Measurements from ENCODE around the gene OSBPL6.

OSBPL6 gene

DNA sequence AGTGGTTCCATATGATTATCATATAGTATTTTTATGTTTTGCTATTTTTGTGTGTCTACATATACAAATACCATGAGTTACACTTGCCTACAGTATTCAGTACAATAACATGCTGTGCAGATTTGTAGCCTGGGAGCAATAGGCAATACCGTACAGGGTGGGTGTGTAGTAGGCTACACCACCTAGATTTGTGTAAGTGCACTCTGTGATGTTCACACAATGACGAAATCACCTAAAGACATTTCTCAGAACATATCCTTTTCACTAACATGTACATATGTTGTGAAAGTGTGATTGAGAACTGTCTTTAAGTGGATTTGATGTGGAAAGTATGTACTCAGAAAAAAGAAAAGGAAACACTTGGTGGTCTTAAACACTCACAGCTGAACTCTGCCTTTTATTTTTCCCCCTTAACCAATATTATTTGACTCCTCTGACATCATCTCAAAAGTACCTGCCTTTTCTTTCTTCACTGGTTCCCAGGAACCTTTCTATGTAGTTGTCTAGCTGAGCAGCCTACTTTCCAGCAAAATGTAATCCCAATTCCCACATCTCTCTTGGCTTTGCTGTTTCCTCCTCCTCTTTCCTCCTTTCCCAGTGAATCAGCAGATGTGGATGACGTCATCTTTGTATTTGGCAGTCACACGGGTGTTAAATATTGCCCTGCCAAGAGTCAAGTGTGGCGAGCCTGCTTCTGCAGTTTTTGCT, 47.7 kb downstream of the OSBPL6 start:
- DNase-seq, result peak; percentile 86

DNA sequence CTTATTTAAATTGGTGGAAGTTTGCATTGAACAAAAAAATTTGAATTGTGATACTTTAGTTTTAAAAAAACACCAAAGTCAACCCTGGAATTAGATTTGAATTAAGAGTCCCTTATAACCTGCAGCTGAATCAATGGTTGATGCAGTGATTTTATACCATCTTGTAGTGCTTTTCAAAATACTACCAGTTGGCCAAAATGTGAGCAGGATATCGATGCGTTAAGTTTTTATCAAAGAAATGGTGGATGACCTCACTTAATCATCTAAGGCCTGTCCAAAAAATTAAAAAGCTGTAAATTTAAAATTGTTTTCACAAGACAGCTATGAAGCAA, 48.2 kb downstream of the OSBPL6 start:
- no peak for DNase-seq

GRCh38 chr2:178243961-178244360, 49.6 kb downstream of the OSBPL6 start:
- no peak for DNase-seq

GRCh38 chr2:178244777-178245176, 50.5 kb downstream of the OSBPL6 start:
- DNase-seq, result no peak

DNA sequence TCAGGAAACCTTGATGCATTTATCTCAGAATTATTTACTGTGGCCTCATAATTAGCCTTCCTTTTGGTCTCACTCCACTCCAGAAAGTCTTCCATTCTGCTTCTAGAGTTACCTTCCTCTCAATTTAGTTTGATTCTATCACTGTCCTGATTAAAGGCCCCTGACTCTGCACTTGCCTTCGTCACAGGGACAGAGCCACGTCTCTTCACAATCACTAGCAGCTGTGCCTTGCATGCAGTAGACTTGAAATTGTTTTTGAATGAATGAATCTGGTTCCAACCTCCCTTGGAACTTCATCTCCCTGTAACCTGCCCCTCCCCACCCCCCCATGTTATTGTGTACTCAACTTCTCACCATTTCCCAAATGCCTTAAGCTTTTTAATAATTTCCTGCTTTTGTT, 52.4 kb downstream of the OSBPL6 start:
- DNase-seq, result no peak

- no peak for DNase-seq
Observed at GRCh38 chr2:178247250-178247649, 52.9 kb downstream of the OSBPL6 start.

DNA sequence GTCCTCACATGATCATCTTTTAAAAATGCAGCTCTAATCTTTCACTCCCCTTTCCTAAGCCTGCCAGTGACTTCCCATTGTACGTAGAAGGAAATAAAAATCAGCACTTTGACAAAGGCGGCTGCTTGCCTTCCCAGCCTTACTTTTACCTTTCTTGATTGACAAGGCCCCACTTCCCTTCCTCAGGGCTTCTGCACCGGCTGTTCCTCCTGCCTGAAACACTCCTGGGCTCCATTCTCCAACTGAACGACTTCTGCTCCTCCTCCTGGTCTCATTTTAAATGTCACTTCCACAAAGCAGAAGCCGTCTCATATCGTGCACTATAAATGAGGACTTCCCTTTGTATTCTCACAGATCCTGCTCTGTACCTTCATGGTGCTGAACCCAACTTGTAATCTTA, 56.1 kb downstream of the OSBPL6 start:
- no peak for DNase-seq

DNA sequence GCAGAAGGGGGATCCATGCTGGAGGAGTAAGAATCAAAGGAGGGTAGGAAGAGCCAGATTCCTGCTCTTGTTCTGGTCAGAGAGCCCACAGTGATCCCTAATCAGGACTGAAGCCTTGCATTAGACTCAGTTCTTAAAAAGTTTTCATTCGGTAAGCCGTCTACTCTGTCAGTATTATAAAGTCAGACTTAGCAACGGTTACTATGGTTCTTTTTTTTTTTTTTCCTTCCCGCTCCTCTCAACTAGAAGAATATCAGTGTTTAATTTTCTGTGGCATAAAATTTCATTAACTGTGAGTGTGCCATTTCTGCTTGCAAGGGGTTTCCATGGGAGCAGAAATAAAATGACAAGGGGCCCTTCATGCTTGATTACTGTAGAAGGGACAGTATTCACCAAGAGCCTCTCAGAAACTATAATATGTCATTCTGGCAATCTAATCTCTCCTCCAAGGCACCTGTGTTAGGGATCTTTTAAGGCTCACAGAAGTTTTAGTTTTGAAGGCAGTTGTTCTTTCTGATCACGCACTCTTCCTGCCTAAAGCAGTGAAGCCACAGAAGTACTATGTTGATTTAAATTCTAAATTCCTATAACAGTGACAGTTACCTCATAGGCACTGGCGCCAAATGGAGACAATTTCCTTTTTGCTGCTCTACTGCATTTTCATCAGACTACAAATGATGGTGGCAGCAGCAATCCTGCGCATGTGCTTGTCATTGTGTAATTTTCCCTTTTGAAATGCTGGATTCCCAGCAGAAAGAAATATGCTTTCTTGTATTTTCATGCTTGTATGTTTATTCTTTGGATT, 57.0 kb downstream of the OSBPL6 start:
- DNase-seq, result no peak

DNA sequence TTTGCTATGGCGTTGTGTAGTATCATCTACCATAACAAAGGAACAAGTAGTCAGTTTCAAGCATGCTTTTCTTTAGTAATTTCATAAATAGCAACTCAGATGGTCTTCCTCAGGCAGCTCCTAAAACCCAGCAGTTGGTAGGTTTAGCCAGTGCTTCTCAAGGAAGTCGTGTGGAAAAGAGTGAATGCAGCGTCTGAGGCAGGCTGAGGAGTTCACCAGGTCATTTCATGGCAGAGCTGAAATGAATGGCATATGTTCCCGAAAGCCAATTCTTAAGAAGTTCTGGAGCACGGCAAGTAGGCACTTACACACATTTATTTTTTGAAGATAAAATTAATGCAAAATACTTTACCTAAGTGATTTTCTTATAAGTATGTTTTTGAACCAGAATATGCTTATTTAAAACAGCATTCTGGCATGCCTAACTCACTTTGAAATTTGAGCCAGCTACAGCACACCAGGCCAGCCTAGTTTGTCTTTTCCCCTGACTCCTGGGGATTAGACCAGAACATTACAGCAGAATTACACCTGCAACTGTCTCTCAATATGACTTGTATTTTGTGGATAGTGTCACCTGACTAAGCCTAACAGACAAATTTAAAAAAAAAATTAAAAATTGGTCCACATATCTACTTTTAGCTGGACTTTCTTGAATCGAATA, 62.2 kb downstream of the OSBPL6 start:
- no peak for DNase-seq

- DNase-seq, result no peak
Observed at GRCh38 chr2:178257127-178257526, 62.8 kb downstream of the OSBPL6 start.

DNA sequence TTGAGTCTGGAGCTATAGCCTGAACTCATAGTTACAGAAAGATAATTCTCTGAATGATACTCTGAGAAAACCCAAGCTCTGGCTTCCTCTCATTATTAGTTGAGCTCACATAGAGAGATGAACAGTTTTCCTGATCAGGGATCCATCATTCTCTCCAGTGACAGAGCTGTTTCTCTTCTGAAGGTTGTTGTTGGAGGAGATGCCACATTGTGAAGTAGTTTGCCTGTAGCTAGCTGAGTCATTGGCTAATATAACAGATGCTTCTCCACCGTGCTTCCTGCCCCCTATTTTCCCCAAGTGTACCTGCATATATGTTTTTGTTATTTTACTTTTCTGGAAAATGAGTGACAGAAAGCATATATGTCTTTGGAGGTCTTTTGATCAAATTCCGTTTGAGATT, 64.6 kb downstream of the OSBPL6 start:
- DNase-seq, result no peak

- DNase-seq, result no peak
Observed at GRCh38 chr2:178263159-178263860, 69.0 kb downstream of the OSBPL6 start.

DNA sequence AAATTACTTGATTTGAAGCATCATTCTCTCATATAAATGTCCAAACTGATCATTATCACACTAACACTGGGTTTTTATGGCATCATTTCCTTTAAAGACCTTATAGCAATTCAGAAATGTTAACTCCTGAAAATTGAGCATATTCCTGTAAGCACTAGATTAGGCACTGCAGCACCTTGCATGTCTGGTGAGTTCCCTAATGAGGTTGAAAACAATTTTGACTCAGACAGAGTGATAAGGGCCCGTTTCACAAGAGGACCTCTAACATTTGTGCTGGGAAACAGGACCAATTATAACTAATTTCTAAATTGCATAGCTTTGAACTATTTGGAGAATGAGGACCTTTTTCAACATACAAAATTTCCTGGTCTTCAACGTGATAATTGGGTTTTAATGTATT, 69.9 kb downstream of the OSBPL6 start:
- no peak for DNase-seq

DNA sequence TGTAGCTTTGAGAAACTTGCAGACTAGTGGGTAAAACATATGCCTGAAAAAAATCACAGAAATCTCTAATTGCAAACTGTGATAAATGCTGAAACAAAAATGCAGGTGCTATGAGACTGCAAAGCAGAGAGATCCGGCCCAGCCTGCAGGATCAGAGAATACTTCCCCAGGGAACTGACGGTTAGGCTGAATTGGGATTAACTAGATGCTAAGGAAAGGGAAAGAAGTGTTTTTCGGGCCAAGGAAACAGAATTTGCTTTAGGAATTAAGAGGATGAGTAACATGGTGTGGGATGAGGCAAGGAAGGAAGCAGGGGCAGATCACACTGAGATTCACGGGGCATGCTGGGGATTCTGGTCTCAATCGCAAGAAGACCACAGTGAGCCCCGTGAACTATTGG, 71.5 kb downstream of the OSBPL6 start:
- no peak for DNase-seq

GRCh38 chr2:178266445-178266844, 72.1 kb downstream of the OSBPL6 start:
- DNase-seq, result no peak

DNA sequence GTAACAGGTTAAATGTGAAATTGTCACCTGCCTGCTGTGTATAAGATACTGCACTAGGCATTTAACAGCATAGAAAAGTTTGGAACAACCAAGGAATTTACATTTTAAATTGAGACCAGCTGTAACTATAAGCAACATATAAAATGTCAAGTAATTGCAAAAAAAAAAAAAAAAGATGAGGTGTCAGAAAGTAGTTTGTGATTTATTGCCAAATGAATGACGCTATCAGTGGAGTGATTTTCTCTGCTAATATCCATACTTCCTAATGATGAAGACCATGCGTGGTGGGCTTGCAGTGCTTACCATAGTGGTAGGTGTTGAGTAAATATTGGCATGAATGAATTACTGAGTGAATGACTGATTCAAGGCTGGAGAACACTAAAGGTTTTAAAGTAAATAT, 73.3 kb downstream of the OSBPL6 start:
- no peak for DNase-seq

- DNase-seq, result no peak
Observed at GRCh38 chr2:178268435-178268834, 74.1 kb downstream of the OSBPL6 start.

DNA sequence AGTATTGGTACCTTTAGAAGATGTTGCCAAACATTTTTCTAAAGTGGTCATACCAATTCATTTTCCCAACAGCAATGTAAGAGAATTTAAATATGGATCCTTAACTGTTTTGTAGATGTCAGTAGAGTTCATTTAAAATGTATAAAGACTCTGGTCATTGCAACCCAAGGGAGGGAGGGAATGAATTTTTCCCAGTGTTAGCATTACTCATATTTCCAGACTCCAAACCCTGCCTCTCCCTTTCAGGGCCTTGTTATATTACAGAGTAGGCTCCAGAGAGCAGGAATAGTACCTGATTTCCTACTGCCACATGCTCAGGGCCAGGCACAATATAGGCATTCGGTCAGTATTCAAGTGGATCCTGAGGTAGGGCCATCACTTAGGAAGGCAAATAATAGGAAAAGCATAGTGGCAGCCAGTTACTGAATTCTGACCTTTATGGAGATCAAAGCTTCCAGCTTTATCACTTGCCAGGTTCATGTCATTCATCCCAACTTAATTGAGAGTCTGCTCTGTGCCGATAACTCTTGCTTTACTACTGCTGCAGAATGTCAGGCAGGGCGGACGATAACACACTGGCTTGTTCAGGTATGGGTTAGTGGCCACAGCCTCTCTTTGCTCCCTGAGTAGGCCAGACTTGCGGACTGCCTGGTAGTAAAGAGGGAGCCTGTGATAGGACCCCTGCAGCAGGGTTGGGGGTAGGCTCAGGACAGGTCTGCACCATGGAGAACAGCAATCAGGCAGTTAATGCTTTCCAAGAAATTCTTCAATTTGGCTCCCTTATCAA, 75.3 kb downstream of the OSBPL6 start:
- no peak for DNase-seq

DNA sequence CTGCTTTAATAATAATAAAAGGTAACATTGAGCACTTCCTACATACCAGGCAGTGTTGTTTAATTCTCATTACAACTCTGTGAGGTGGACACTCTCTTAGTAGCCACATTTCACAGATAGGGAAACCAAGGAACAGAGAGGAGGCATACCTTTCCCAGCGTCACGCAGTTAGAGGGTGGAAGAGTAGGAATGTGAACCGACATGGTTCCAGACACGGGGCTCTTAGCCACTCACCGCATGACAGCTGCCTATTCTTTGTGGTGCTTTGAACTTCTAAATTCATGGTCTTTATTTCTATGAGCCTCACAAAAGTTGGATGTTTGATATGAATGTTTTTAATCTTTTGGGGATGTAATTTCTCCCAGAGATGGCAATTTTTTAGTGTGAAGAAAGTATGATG, 76.0 kb downstream of the OSBPL6 start:
- DNase-seq, result no peak

DNA sequence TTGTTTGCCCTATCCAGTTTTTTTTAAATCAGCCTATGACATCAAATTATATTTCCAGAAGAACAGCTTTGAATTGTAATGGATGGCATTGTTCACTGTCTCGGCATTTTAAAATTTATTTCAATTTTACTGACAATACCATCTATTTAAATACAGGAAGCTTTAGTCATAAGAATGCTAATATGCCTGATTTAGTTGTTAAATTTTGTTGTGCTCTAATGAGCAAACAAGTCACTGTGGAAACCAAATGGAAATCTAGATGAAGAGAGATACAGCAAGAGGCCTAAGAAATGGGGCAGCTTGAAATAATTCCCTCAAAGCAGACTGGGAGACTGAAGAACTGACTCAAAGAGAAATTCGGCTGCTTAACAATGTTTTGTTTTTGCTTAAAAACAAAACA, 76.8 kb downstream of the OSBPL6 start:
- DNase-seq, result no peak

DNA sequence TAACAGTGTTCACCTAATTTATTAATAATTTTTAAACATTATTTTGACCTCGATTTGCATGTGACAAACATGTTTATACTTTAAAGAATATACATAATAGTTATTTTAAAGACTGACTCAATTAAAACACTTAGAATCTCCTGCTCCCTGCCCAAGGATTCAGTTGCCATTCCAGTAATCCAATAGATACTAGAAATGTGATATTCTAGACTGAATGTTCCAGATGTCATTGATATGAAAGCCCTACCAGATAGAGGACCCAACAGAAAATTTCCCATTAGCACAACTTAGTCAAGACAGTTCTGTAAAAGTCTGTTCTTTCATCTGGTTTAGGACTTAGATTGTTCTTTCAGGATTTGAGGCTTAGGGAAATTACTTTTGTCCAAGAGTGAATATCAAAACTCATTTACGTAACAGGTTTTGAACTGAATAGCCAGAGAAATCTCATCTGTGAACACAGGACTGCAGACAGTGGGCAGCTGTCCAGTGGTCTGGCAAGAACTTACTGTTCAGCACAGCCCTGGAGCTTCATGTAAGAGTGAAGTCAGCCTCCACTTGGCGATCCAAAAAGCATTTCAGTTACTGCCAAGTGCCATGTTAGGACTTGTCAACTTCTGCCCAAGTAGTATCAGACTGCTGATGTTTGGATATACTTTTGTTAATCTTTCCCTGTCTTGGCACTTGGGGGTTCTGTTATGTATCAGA, 77.5 kb downstream of the OSBPL6 start:
- DNase-seq, result peak; percentile 65

- DNase-seq, result no peak
Observed at GRCh38 chr2:178273787-178274360, 79.6 kb downstream of the OSBPL6 start.
